Measurements from ENCODE around the gene GLCCI1.
"Not testable (repeated sequence)": the region's sequence is repeated elsewhere in the genome, so short reads cannot be mapped to it uniquely, and the experiment has no call there.

The GLCCI1 gene

DNA sequence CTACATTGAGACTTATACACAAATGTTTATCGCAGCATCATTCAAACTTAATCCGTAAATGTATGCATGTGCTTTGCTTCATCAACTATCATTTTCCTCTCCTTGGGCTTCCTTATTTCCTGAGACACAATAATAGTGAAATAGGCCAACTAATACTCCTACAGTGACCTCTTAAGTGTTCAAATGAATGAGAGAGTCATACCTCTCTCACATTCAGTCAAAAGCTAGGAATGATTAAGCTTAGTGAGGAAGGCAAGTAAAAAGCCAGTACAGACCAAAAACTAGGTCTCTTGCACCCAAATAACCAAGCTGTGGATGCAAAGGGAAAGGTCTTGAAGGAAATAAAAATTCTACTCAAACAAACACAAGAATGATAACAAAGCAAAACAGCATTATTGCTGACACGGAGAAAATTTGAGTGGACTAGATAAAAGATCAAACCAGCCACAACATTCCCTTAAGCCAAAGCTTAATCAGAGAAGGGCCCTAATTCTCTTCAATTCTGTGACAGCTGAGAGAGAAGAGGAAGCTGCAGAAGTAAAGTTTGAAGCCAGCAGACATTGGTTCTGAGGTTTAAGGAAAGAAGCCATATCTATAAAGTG is 72.3 kb downstream of the GLCCI1 start:
- DNase-seq (ENCODE audit: extremely low spot score), result no peak
- TF ChIP-seq, protein P1, sequence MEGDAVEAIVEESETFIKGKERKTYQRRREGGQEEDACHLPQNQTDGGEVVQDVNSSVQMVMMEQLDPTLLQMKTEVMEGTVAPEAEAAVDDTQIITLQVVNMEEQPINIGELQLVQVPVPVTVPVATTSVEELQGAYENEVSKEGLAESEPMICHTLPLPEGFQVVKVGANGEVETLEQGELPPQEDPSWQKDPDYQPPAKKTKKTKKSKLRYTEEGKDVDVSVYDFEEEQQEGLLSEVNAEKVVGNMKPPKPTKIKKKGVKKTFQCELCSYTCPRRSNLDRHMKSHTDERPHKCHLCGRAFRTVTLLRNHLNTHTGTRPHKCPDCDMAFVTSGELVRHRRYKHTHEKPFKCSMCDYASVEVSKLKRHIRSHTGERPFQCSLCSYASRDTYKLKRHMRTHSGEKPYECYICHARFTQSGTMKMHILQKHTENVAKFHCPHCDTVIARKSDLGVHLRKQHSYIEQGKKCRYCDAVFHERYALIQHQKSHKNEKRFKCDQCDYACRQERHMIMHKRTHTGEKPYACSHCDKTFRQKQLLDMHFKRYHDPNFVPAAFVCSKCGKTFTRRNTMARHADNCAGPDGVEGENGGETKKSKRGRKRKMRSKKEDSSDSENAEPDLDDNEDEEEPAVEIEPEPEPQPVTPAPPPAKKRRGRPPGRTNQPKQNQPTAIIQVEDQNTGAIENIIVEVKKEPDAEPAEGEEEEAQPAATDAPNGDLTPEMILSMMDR (IDR thresholded peaks at IDR 0.05; ENCODE audit: control extremely low read depth, extremely low read depth, low read depth, missing control alignments), result no peak
- CTCF ChIA-PET, result interaction anchor here (0.8 to 2.1 kb wide), 4 partner anchors 11 to 43 kb away, joined by 3 to 13 read pairs (median 4); no protein-coding TSS in a partner anchor
- POLR2A ChIA-PET, result no interaction called here

- POLR2A ChIA-PET, result no interaction called here
- CTCF ChIA-PET, result interaction anchor here (1.3 kb wide), 1 partner anchor 9 kb away, joined by 3 read pairs; no protein-coding TSS in a partner anchor
- DNase-seq (ENCODE audit: extremely low spot score), result no peak
- TF ChIP-seq, protein P1 (IDR thresholded peaks at IDR 0.05; ENCODE audit: control extremely low read depth, extremely low read depth, low read depth, missing control alignments), result no peak
Observed at GRCh38 chr7:8042796-8043535, 74.4 kb downstream of the GLCCI1 start.

- TF ChIP-seq, protein P1 (IDR thresholded peaks at IDR 0.05; ENCODE audit: control extremely low read depth, extremely low read depth, low read depth, missing control alignments), result no peak
- ChIA-PET POLR2A (no interaction called here), CTCF (no interaction called here)
- no peak for DNase-seq (ENCODE audit: extremely low spot score)
Observed at GRCh38 chr7:8044761-8045430, 76.3 kb downstream of the GLCCI1 start.

DNA sequence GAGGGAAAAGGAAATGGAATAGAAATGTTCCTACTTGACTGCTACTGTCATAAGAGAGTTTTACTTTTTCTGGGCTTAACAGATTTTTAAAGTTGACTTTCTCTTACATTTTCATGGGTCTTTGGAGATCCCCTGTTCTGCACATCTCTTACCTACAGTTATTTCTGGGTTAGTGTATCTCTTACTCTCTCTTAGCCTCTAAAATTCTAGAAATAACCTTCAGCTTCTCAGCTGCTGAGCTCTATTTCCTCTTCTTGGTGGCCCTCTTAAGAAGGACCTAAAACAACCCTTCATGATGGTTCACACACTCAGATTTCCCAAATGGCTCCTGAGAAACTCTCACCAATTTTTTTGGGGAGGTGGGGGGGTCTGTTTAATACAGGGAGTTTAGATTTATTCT is 79.5 kb downstream of the GLCCI1 start:
- CTCF ChIA-PET, result interaction anchor here (1.1 kb wide), 1 partner anchor 10 kb away, joined by 3 read pairs; no protein-coding TSS in a partner anchor
- POLR2A ChIA-PET; DNase-seq (ENCODE audit: extremely low spot score): not testable (repeated sequence)

- TF ChIP-seq, protein P1 (IDR thresholded peaks at IDR 0.05; ENCODE audit: control extremely low read depth, extremely low read depth, low read depth, missing control alignments), result no peak
- CTCF ChIA-PET, result interaction anchor here (0.8 to 1.1 kb wide), 3 partner anchors 9 to 21 kb away, joined by 3 read pairs; no protein-coding TSS in a partner anchor
- POLR2A ChIA-PET, result interaction anchor here (0.7 kb wide), 1 partner anchor 32 kb away, joined by 3 read pairs; no protein-coding TSS in a partner anchor
- no peak for DNase-seq (ENCODE audit: extremely low spot score)
Observed at GRCh38 chr7:8051373-8051772, 82.8 kb downstream of the GLCCI1 start.

- ChIA-PET POLR2A (interaction anchor here (0.7 kb wide), 1 partner anchor 33 kb away, joined by 3 read pairs; no protein-coding TSS in a partner anchor), CTCF (interaction anchor here (0.8 to 1.1 kb wide), 3 partner anchors 10 to 21 kb away, joined by 3 read pairs; no protein-coding TSS in a partner anchor)
- TF ChIP-seq, protein P1 (IDR thresholded peaks at IDR 0.05; ENCODE audit: control extremely low read depth, extremely low read depth, low read depth, missing control alignments), result no peak
- DNase-seq (ENCODE audit: extremely low spot score), result no peak
Observed at GRCh38 chr7:8051998-8052397, 83.4 kb downstream of the GLCCI1 start.
